Esophagus squamous epithelium (tissue), 5 donors: Measurements from ENCODE around the gene CYSLTR2. TPM values are rescaled to one million over a fixed set of nuclear protein-coding genes. Genes with fewer than 3 reads are reported as not detected.
"Not testable (repeated sequence)": the region's sequence is repeated elsewhere in the genome, so short reads cannot be mapped to it uniquely, and the experiment has no call there.

Source experiments
- DNase-seq: peaks from one replicate; lab custom pipeline; 2025; lab: John Stamatoyannopoulos, UW
- H3K27ac ChIP-seq, 4 donors: fragments of 200-600 bp; sonication (generic); one replicate each; pipeline ENCODE4 v1.5.1; 2016 to 2019; ENCODE audit warnings: mild to moderate bottlenecking in 1 of 4
- H3K27me3 ChIP-seq, 4 donors: fragments of 200-600 bp; sonication (generic); 1 replicate in 3 of 4; 2 replicates in 1 of 4; pipeline versions ENCODE4 v1.5.1 to v1.6.0; 2017 to 2021; ENCODE audit warnings: antibody characterized with exemption in 1 of 4
- H3K36me3 ChIP-seq, 3 donors: fragments of 200-600 bp; sonication (generic); one replicate each; pipeline ENCODE4 v1.5.1; 2016 to 2019
- H3K4me1 ChIP-seq, 3 donors: fragments of 200-600 bp; sonication (generic); one replicate each; pipeline ENCODE4 v1.5.1; 2017 to 2019
- H3K4me3 ChIP-seq, 4 donors: fragments of 200-600 bp; sonication (generic); 1 replicate in 3 of 4; 2 replicates in 1 of 4; pipeline ENCODE4 v1.5.1; 2016 to 2019; ENCODE audit warnings: mild to moderate bottlenecking in 2 of 4, moderate library complexity in 1 of 4
- H3K9me3 ChIP-seq, 3 donors: fragments of 200-600 bp; sonication (generic); one replicate each; pipeline ENCODE4 v1.5.1; 2016 to 2019
- POLR2A ChIP-seq, 4 donors: fragments of 450-650 bp; IDR thresholded peaks; one replicate each; pipeline ENCODE4 v1.6.1; 2017; ENCODE audit warnings: antibody characterized with exemption in 4 of 4, mild to moderate bottlenecking in 4 of 4, moderate library complexity in 3 of 4
- WGBS, 2 donors: methylation state at CpG; one replicate each; pipeline ENCODE4 v1.1.5; 2018; 5-methylcytosine and 5-hydroxymethylcytosine counted together
- intact Hi-C: fragments of 100-400 bp; cut with DNase I; formaldehyde crosslinking; loops from one replicate; pipeline ENCODE4 v1.15.0; 2022
- total RNA-seq, 4 donors: library from RNA; depleted of rRNA; stranded (reverse); fragments of >200 nt; gene quantifications; one replicate each; pipeline ENCODE4 v1.1.0, GENCODE V29; 2016
- TF ChIP-seq, protein P1 (sequence below), 6 experiments: fragments of 450-650 bp in 4 of 6; fragments of 200-600 bp in 2 of 6; sonication (generic) in 2 of 6; IDR thresholded peaks; one replicate each; pipeline ENCODE4 v1.5.1; 2016 to 2019; ENCODE audit warnings: antibody characterized with exemption in 6 of 6, mild to moderate bottlenecking in 4 of 6, moderate library complexity in 4 of 6
- donor health status: DM: yes; HTN: yes; CAD: no.

The CYSLTR2 gene
- total RNA-seq, 4 donors from 2014 or later: 0.04 to 0.94 (median 0.21) TPM

DNA sequence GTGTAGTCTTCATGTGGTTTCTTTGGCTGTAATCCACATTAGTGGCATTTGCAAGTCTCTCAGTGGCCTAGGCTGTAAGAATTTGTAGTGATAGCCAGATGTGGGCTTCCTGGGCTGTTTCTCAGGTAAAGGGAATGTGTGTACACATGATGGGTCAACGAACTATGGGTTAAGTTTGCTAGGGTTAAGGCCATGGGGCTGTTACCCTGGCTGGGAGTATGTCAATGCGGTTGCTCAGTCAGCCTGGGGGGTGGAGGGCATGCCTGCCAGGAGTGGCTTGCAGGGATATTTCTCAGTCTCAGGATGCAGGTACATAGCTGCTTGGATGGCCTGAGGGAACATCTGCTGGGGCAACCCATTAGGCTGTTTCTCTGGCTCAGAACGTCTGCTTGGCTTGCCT is 13.4 kb downstream of the CYSLTR2 start:
- intact Hi-C loops: no loop called here
- H3K9me3 ChIP-seq: peaks cover 0 to 36% (median 5%) of the 10 kb centered on the region in 3 donors
- no peak overlapping the region for H3K4me3 ChIP-seq
- no peak overlapping the region for H3K27ac ChIP-seq
- no peak for TF ChIP-seq POLR2A (IDR thresholded peaks at IDR 0.05)
- no peaks in the 10 kb centered on the region for H3K4me1 ChIP-seq
- H3K36me3 ChIP-seq: no peaks in the 10 kb centered on the region
- DNase-seq: no peak
- no peaks in the 10 kb centered on the region for H3K27me3 ChIP-seq
- 72 to 82% methylated on average over 2 of the region's 3 CpGs for WGBS, 2 donors

DNA sequence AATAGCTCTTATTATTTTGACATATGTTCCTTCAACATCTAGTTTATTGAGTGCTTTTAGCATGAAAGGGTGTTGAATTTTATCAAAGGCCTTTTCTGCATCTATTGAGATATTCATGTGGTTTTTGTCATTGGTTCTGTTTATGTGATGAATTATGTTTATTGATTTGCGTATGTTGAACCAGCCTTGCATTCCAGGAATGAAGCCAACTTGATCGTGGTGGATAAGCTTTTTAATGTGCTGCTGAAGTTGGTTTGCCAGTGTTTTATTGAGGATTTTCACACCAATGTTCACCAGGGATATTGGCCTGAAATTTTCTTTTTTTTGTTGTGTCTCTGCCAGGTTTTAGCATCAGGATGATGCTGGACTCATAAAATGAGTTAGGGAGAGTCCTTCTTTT is 17.7 kb downstream of the CYSLTR2 start:
- H3K27ac ChIP-seq, H3K27me3 ChIP-seq, H3K4me1 ChIP-seq, H3K4me3 ChIP-seq, H3K36me3 ChIP-seq, DNase-seq, intact Hi-C loops: not testable (repeated sequence)
- H3K9me3 ChIP-seq: peaks cover 0 to 31% (median 5%) of the 10 kb centered on the region in 3 donors
- 70 to 75% methylated on average over 2 of the region's 2 CpGs for WGBS, 2 donors

DNA sequence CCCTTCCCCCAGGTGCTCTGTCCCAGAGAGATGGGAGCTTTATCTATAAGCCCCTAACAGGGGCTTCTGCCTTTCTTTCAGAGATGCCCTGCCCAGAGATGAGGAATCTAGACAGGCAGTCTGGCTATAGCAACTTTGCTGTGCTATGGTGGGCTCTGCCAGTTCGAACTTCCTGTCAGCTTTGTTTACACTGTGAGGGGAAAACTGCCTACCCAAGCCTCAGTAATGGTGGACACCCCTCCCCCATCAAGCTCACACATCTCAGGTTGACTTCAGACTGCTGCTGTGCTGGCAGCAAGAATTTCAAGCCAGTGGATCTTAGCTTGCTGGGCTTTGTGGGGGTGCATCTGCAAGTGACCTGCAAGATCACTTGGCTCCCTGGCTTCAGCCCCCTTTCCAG is 21.5 kb downstream of the CYSLTR2 start:
- Histone ChIP-seq H3K4me3 (no peak overlapping the region), H3K4me1 (no peaks in the 10 kb centered on the region), H3K9me3 (peaks cover 0 to 14% (median 4%) of the 10 kb centered on the region in 3 donors), H3K36me3 (no peaks in the 10 kb centered on the region), H3K27me3 (peaks cover 0 to 5% (median 0%) of the 10 kb centered on the region in 4 donors), H3K27ac (no peak overlapping the region)
- intact Hi-C loops: no loop called here
- TF ChIP-seq, protein P1, sequence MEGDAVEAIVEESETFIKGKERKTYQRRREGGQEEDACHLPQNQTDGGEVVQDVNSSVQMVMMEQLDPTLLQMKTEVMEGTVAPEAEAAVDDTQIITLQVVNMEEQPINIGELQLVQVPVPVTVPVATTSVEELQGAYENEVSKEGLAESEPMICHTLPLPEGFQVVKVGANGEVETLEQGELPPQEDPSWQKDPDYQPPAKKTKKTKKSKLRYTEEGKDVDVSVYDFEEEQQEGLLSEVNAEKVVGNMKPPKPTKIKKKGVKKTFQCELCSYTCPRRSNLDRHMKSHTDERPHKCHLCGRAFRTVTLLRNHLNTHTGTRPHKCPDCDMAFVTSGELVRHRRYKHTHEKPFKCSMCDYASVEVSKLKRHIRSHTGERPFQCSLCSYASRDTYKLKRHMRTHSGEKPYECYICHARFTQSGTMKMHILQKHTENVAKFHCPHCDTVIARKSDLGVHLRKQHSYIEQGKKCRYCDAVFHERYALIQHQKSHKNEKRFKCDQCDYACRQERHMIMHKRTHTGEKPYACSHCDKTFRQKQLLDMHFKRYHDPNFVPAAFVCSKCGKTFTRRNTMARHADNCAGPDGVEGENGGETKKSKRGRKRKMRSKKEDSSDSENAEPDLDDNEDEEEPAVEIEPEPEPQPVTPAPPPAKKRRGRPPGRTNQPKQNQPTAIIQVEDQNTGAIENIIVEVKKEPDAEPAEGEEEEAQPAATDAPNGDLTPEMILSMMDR (IDR thresholded peaks at IDR 0.05): no peak
- TF ChIP-seq POLR2A (IDR thresholded peaks at IDR 0.05): no peak
- 33 to 60% methylated on average over 1 of the region's 1 CpG for WGBS, 2 donors
- DNase-seq: no peak

DNA sequence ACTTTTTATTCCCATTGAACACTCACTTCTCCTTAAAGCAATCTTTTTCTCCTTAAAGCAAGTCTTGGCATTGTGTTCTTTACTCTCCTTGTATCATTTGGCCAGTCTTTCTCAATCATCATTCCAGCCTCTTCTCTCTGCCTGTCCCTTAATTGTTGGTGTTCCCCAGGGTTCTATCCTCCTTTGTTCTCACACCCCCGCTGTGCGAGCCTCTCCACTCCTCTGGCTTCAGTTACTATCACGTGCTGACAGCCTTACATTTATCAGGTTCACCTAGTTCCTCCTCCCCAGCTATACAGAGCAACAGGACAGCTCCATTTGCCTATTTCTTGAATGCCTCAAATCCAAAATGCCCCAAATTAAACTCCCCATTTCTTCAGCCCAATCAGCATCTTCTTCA is 24.6 kb downstream of the CYSLTR2 start:
- Histone ChIP-seq H3K27me3 (peaks cover 0 to 5% (median 0%) of the 10 kb centered on the region in 4 donors), H3K4me3 (no peak overlapping the region), H3K27ac (no peak overlapping the region), H3K9me3 (no peaks in the 10 kb centered on the region), H3K4me1 (no peaks in the 10 kb centered on the region), H3K36me3 (no peaks in the 10 kb centered on the region)
- TF ChIP-seq POLR2A (IDR thresholded peaks at IDR 0.05): no peak
- TF ChIP-seq, protein P1 (IDR thresholded peaks at IDR 0.05): no peak
- WGBS, 2 donors: 67% methylated on average over 3 of the region's 3 CpGs
- DNase-seq: no peak
- intact Hi-C loops: no loop called here

DNA sequence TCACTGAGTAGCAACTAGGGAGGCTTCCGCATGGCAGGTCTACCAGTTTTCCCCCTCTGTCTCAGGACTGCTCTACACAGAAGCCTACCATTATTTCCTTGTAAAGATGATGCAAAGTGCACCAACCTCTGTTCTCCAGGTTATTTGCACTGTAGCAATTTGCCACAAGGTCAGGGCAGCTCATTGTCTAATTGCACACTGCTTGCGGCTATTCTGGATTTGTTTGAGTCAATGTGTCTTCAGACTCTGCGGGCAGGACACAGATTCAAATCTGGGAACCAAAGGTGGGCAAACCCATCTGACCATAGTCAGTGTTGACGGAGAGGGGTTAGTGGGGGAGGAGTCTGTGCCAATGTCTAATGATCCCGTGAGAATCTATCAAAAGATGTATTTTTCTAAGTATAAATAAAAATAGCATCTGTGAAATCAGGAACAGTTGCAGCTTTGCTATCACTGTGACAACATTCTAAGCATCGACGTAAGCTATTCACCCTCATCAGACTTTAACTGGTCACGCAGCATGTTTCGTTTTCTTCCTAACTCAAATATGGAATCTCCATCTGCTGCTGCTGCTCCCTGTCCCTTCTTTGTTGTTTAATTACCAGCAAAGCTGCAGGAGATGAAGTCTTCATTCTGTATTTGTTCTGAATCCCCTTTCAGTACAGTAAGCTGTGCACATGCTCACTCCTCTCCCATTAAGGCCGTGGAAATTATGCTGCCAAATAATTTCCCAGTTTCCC is 26.4 kb downstream of the CYSLTR2 start:
- Histone ChIP-seq H3K4me3 (no peak overlapping the region), H3K27me3 (peaks cover 0 to 5% (median 0%) of the 10 kb centered on the region in 4 donors), H3K36me3 (no peaks in the 10 kb centered on the region), H3K9me3 (no peaks in the 10 kb centered on the region), H3K4me1 (no peaks in the 10 kb centered on the region), H3K27ac (no peak overlapping the region)
- DNase-seq: no peak
- intact Hi-C loops: no loop called here
- WGBS, 2 donors: 83 to 85% methylated on average over 9 of the region's 10 CpGs
- no peak for TF ChIP-seq POLR2A (IDR thresholded peaks at IDR 0.05)
- TF ChIP-seq, protein P1 (IDR thresholded peaks at IDR 0.05): no peak

DNA sequence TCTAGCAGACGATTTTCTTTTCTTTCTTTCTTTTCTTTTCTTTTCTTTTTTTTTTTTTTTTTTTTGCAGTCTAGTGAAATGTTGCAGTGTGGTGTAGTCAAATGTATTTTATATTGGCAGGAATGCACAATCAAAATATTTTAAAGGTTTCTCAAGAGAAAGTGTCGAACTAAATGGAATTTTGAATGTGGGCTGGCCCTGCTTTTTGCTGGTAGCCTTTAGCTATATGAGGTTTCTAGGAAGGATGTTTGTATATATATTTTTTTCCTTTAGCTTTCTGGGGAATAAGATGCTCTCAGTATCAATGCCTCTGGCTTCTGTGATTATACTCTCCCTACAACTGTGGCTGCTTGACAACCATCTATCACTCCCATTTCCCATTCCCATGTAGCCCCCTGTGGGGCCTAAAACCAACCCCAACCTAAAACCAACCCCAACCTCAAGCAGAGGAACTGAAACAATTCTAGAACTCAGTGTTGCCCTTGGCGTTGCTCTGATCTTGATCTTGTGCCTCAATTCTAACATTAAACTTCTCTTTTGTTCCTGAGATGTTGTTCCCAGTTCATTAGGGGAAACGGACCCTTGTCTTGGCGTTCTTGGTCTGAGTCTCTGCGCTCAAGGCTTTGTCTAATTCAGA is 27.1 kb downstream of the CYSLTR2 start:
- H3K9me3 ChIP-seq: no peaks in the 10 kb centered on the region
- H3K4me1 ChIP-seq: no peaks in the 10 kb centered on the region
- no peak for TF ChIP-seq POLR2A (IDR thresholded peaks at IDR 0.05)
- TF ChIP-seq, protein P1 (IDR thresholded peaks at IDR 0.05): no peak
- intact Hi-C loops: no loop called here
- DNase-seq: no peak
- 69 to 79% methylated on average over 6 of the region's 6 CpGs for WGBS, 2 donors
- peaks cover 0 to 5% (median 0%) of the 10 kb centered on the region in 4 donors for H3K27me3 ChIP-seq
- H3K36me3 ChIP-seq: no peaks in the 10 kb centered on the region
- H3K27ac ChIP-seq: no peak overlapping the region
- H3K4me3 ChIP-seq: no peak overlapping the region
